Natural killer cell (primary cell): ENCODE data around the gene COTL1. TPM values are rescaled to one million over a fixed set of nuclear protein-coding genes. Genes with fewer than 3 reads are reported as not detected.
"Not testable (repeated sequence)": the region's sequence is repeated elsewhere in the genome, so short reads cannot be mapped to it uniquely, and the experiment has no call there.

ENCODE experiments used
- ATAC-seq, 3 donors: fragments of 150-1000 bp in 2 of 3; fragments of 200-7000 bp in 1 of 3; cut with Tn5 transposase; 1 replicate in 1 of 3; 2 replicates in 2 of 3; pipeline ENCODE4 v1.10.0; 2021; ENCODE audit warnings: mild to moderate bottlenecking in 2 of 3, moderate library complexity in 2 of 3
- DNase-seq, 2 donors: peaks; one replicate each; pipeline versions ENCODE4 v3.0.0 to v3.0.0-alpha.2; 2013 to 2021; ENCODE audit warnings: mixed read lengths in 1 of 2
- H3K27ac ChIP-seq: one replicate; pipeline ENCODE4 v1.5.1; 2013; ENCODE audit warnings: mild to moderate bottlenecking, low read length
- H3K27me3 ChIP-seq: one replicate; pipeline ENCODE4 v1.6.1; 2013; ENCODE audit warnings: low read length; ENCODE audit not compliant: control insufficient read depth, insufficient read depth
- H3K36me3 ChIP-seq: one replicate; pipeline ENCODE4 v1.6.1; 2013; ENCODE audit warnings: low read length; ENCODE audit not compliant: control insufficient read depth, insufficient read depth
- H3K4me1 ChIP-seq: one replicate; pipeline ENCODE4 v1.6.1; 2013; ENCODE audit warnings: low read length; ENCODE audit not compliant: control insufficient read depth, insufficient read depth
- H3K4me3 ChIP-seq: one replicate; pipeline ENCODE4 v1.5.1; 2013; ENCODE audit warnings: low read length
- H3K9me3 ChIP-seq: one replicate; pipeline ENCODE4 v1.6.1; 2013; ENCODE audit warnings: low read length; ENCODE audit not compliant: control insufficient read depth, insufficient read depth
- H3K27ac Mint-ChIP-seq, 2 donors: one replicate each; pipeline ENCODE4 v1.8.0; 2022; ENCODE audit warnings: mild to moderate bottlenecking in 2 of 2, mixed read lengths in 2 of 2, moderate library complexity in 1 of 2
- H3K27me3 Mint-ChIP-seq, 2 donors: one replicate each; pipeline ENCODE4 v1.8.0; 2022; ENCODE audit warnings: low read depth in 2 of 2, mixed read lengths in 2 of 2
- H3K36me3 Mint-ChIP-seq: one replicate; pipeline ENCODE4 v1.8.0; 2022; ENCODE audit warnings: mixed read lengths
- H3K4me1 Mint-ChIP-seq, 2 donors: one replicate each; pipeline ENCODE4 v1.8.0; 2022; ENCODE audit warnings: mixed read lengths in 2 of 2
- H3K4me3 Mint-ChIP-seq: one replicate; pipeline ENCODE4 v1.8.0; 2022; ENCODE audit warnings: mild to moderate bottlenecking, moderate library complexity, mixed read lengths
- H3K9me3 Mint-ChIP-seq, 2 donors: one replicate each; pipeline ENCODE4 v1.8.0; 2022; ENCODE audit warnings: mixed read lengths in 2 of 2
- CTCF ChIP-seq: fragments of 200-600 bp; IDR thresholded peaks from one replicate; pipeline ENCODE4 v1.8.0; 2022; ENCODE audit warnings: antibody characterized with exemption
- WGBS: methylation state at CpG from one replicate; pipeline ENCODE4 v1.1.7; 2013; ENCODE audit warnings: missing lambda C conversion rate; ENCODE audit not compliant: insufficient coverage; 5-methylcytosine and 5-hydroxymethylcytosine counted together
- intact Hi-C: fragments of 100-400 bp; cut with micrococcal nuclease; formaldehyde crosslinking; loops from one replicate; pipeline ENCODE4 v1.14.2; 2022
- total RNA-seq, 4 donors: library from RNA; stranded (reverse); fragments of 120-200 nt in 1 of 4; gene quantifications; one replicate each; pipeline versions ENCODE4 v1.2.3 to v1.2.4, GENCODE V29; 2013 to 2022

COTL1 gene
- total RNA-seq, 3 donors from 2014 or later (not counting 1 experiment from before 2014, with no cell fraction given) = 43.7 to 187 (median 116) TPM

GRCh38 chr16:84629580-84629979, 11.7 kb upstream of the COTL1 start:
- Histone ChIP-seq H3K36me3 (no peaks in the 10 kb centered on the region), H3K4me1 (peaks cover 27% of the 10 kb centered on the region), H3K27me3 (no peaks in the 10 kb centered on the region), H3K4me3 (no peak overlapping the region), H3K9me3 (no peaks in the 10 kb centered on the region), H3K27ac (no peak overlapping the region)
- no peak for TF ChIP-seq CTCF
- Mint-ChIP-seq H3K4me3 (no peak overlapping the region), H3K27ac (no peak overlapping the region), H3K4me1 (peaks cover 15 to 18% of the 10 kb centered on the region in 2 donors), H3K36me3 (no peaks in the 10 kb centered on the region), H3K27me3 (peaks cover 0 to 4% of the 10 kb centered on the region in 2 donors), H3K9me3 (no peaks in the 10 kb centered on the region)
- WGBS = 86% methylated on average over 10 of the region's 10 CpGs
- ATAC-seq (no peak), DNase-seq (no peak)
- intact Hi-C loops = no loop called here

DNA sequence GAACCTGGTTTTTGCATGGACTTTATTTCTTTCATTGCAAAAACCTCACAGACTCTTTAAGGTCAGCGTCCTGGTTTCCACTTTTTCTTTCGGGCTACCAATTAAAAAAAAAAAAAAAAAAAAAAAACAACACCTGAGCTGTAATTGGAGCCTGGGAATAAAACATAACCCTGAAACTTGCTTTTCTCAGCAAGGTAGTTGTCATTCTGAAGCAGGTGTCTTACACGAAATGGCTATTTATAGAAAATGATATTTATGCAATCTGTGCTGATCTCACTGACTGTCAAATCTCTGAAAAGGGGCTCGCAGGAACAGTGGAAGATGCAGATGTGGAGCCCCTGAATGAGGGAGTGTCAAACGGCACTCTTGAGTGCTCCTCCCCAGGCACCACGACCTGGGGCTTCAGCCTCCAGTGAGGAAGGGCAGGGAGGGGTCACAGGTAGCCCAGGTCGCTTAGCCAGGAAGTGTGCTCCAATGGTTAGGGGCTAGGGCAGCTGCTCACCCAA, 10.4 kb upstream of the COTL1 start:
- Histone ChIP-seq H3K4me3 (no peak overlapping the region), H3K4me1 (peaks cover 27% of the 10 kb centered on the region), H3K9me3 (no peaks in the 10 kb centered on the region), H3K27me3 (no peaks in the 10 kb centered on the region), H3K36me3 (no peaks in the 10 kb centered on the region), H3K27ac (no peak overlapping the region)
- 74% methylated on average over 6 of the region's 7 CpGs for WGBS
- intact Hi-C loops = no loop called here
- peaks cover 15 to 18% of the 10 kb centered on the region in 2 donors for H3K4me1 Mint-ChIP-seq
- H3K27me3 Mint-ChIP-seq = no peaks in the 10 kb centered on the region
- no peaks in the 10 kb centered on the region for H3K9me3 Mint-ChIP-seq
- DNase-seq = no peak
- H3K27ac Mint-ChIP-seq = no peak overlapping the region
- no peak for TF ChIP-seq CTCF
- no peak for ATAC-seq
- no peaks in the 10 kb centered on the region for H3K36me3 Mint-ChIP-seq
- H3K4me3 Mint-ChIP-seq = no peak overlapping the region

GRCh38 chr16:84625556-84625955, 7.7 kb upstream of the COTL1 start:
- Histone ChIP-seq H3K9me3 (no peaks in the 10 kb centered on the region), H3K27ac (no peak overlapping the region), H3K27me3 (no peaks in the 10 kb centered on the region), H3K4me1 (peaks cover 13% of the 10 kb centered on the region), H3K4me3 (no peak overlapping the region), H3K36me3 (no peaks in the 10 kb centered on the region)
- WGBS = 98% methylated on average over 6 of the region's 6 CpGs
- peaks cover 0 to under 1% of the 10 kb centered on the region in 2 donors for H3K4me1 Mint-ChIP-seq
- no peak overlapping the region for H3K4me3 Mint-ChIP-seq
- ATAC-seq = no peak
- no peak for DNase-seq
- no peak overlapping the region for H3K27ac Mint-ChIP-seq
- no peaks in the 10 kb centered on the region for H3K9me3 Mint-ChIP-seq
- intact Hi-C loops = no loop called here
- H3K36me3 Mint-ChIP-seq = no peaks in the 10 kb centered on the region
- no peaks in the 10 kb centered on the region for H3K27me3 Mint-ChIP-seq
- no peak for TF ChIP-seq CTCF

- not testable (repeated sequence) for H3K27me3 ChIP-seq, H3K4me3 Mint-ChIP-seq, H3K27me3 Mint-ChIP-seq, H3K27ac Mint-ChIP-seq, H3K9me3 Mint-ChIP-seq, H3K4me3 ChIP-seq, H3K9me3 ChIP-seq, H3K36me3 ChIP-seq, H3K36me3 Mint-ChIP-seq, H3K27ac ChIP-seq, ATAC-seq, DNase-seq
- H3K4me1 Mint-ChIP-seq = peaks cover 12 to 18% of the 10 kb centered on the region in 2 donors
- H3K4me1 ChIP-seq = peaks cover 21% of the 10 kb centered on the region
- intact Hi-C loops = loop anchor here (5.0 kb wide), 1 partner anchor 106 kb away; no protein-coding TSS in a partner anchor
- 86% methylated on average over 10 of the region's 10 CpGs for WGBS
Observed at GRCh38 chr16:84620913-84621312, 3.0 kb upstream of the COTL1 start.
